Fibroblast of skin of left quadriceps (primary cell): ENCODE data around the gene DYDC2.

Experiments
- DNase-seq, 2 experiments: peaks; one replicate each; pipeline ENCODE4 v3.0.0-alpha.2; 2013; ENCODE audit warnings: low read depth in 2 of 2

The DYDC2 gene

DNA sequence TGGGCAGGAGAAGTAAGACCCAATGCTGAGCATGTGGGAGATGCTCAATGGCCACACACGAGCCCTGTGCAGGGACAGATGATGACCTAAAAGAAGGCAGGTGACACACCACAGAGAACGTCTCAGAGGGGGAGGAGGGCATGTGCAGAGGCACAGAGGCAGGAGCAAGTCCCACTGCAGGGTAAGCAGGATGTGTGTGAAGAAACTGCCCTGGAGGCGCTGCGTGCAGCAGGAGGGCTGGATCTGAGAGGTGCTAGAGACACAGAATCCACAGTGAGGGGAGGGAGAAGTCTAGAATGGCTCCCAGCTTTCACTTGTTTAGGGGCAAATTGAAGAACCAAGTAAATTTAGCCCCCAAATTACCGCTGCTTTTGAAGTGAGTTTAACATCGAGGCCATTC is 14.9 kb downstream of the DYDC2 start:
- no peak for DNase-seq

GRCh38 chr10:80372675-80373074 is 16.1 kb downstream of the DYDC2 start:
- DNase-seq = no peak

DNA sequence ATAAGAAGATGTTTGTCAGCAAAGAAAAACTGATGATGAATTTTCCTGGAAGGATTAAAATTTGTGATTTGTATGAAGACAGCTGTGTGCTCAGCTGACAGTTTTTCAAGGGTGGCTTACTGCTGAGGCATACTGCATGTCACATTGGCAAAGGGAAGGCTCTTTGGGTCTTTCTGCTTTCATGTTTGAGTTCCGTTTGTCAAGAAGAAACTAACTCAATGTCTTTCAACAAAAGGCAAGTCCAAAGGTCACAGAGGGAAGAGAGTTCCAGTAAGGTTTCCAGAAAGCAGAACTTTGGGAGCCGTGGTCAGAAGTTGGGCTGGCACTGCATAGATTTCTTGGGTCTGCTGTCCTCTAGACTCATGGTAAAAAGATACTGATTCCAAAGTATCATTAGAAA is 16.9 kb downstream of the DYDC2 start:
- DNase-seq = no peak

- DNase-seq = no peak
Measured at GRCh38 chr10:80379701-80380100, 23.1 kb downstream of the DYDC2 start.

GRCh38 chr10:80380185-80380584 is 23.6 kb downstream of the DYDC2 start:
- DNase-seq = no peak

- no peak for DNase-seq
Measured at GRCh38 chr10:80382989-80383388, 26.4 kb downstream of the DYDC2 start.

- DNase-seq = no peak
Measured at GRCh38 chr10:80390740-80391139, 34.2 kb downstream of the DYDC2 start.

DNA sequence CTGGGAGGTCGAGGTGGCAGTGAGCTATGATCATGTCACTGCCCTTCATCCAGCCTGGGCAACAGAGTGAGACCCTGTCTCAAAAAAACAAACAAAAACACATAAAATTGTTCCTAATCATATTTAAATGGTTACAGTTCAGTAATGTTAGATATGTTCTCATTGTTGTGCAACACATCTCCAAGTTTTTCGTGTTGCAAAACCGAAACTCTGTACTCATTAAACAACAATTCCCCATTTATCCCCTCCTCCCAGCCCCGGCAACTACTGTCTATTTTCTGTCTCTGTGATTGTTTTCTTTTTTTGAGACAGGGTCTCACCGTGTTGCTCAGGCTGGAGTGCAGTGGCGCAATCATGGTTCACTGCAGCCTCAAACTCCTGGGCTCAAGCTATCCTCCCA is 35.7 kb downstream of the DYDC2 start:
- no peak for DNase-seq

DNA sequence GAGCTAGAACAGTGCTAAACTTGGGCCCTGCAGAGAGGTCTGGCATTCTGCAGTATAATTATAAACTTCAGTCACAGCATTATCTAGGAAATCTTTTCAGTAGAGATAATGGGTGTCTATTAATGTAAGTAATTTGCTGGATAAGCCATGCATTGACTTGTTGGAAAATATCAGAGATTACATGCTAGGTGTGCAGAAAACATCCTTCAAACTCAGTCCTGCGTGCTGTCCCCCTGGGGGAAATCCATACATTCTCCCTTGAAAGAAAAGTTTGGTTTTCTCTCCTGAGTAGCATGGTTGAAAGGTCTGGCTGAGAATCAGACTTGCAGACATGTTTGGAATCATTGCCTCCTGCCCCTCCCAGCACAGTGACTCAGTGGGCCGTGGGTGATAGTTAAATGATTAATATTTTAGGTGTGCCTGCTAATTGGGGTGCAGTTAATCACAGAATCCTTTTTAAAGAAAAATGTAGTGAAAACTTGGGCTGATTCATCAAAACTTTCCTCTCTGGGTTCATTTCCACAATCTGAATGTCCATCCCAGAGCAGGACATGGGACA is 37.9 kb downstream of the DYDC2 start:
- no peak for DNase-seq

DNA sequence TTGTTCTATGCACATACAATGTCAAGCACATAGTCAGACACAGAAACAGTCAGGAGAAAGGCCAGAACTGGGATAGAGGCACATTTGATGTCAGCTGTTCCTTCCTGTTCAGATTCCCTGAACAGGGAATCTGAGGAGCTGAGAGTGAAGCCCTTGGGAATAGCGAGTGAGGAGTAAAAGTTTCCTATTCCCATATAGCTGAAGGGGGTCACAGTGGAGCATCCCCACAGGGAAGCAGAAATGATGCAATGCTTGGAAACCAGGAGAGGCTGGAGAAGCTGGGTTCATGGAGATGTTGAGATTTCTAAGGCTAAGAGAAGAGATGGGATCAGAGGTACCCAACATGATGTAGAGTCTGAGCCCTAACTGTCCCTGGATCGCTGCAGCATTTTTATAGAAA is 40.4 kb downstream of the DYDC2 start:
- DNase-seq = no peak

DNA sequence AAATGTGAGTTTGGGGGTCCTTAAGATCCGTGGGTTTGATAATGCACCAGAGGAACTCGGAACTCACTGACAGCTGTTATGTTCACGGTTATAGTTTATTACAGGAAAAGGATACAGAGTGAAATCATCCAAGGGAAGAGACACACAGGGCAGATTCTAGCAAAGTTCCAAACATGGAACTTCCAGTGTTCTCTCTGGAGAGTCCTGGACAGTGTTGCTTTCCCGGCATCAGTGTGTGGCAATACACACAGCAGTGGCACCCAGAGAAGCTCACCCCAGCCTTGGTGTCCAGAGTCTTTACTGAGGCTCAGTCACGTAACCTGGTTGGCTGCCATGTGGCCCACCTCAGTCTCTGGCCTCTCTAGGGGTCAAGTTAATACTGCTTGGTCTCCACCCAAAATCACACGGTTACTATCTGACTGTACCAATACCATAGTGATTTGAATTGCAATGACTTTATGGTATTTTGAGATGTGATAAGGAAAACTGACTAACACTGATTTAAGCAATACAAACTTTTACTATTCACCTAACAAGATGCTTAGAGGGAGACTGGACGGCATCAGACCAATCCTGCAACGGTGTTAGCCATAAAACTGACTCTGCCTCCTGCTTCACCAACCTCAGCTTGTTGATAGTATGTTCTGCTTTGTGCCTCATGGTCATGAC is 43.7 kb downstream of the DYDC2 start:
- no peak for DNase-seq

DNA sequence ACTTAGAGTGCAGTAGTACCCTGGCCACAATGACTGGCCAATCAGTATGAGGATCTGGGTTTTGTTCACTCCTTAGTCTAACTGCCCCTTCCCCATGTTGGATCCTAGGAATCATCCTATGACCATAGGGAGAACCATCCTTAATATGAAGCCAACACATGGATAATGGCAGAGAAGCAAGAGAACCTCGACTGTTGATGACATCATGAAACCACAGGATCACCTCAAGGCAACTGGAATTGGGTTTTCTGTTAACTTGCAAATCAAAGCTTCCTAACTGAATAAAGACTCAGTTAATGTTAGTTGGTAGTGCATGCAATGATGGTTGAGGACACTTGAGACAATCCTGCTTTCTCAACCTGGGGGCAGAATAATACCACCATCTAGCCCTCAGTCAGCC is 48.5 kb downstream of the DYDC2 start:
- no peak for DNase-seq

DNA sequence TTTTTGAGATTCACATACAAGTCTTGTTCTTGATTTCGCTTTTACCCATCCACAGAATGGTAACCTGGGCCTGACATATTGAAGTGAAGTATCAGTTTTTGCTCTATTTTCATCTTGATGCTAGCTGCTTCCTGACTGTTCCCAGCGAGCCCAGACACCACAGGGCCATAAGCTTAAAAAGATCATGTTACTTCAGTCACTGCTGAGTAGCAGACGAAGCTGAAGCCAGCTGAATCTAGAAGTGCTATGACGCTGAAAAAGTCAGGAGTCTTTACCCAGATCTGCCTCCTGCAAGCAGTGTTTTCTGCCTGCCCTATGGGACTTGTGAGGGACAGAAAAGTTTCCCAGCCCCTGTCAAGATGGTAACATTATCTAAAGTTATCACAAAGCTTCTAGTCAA is 49.0 kb downstream of the DYDC2 start:
- DNase-seq = no peak

GRCh38 chr10:80406204-80406603 is 49.6 kb downstream of the DYDC2 start:
- no peak for DNase-seq

- DNase-seq = no peak
Measured at GRCh38 chr10:80407812-80408241, 51.2 kb downstream of the DYDC2 start.

DNA sequence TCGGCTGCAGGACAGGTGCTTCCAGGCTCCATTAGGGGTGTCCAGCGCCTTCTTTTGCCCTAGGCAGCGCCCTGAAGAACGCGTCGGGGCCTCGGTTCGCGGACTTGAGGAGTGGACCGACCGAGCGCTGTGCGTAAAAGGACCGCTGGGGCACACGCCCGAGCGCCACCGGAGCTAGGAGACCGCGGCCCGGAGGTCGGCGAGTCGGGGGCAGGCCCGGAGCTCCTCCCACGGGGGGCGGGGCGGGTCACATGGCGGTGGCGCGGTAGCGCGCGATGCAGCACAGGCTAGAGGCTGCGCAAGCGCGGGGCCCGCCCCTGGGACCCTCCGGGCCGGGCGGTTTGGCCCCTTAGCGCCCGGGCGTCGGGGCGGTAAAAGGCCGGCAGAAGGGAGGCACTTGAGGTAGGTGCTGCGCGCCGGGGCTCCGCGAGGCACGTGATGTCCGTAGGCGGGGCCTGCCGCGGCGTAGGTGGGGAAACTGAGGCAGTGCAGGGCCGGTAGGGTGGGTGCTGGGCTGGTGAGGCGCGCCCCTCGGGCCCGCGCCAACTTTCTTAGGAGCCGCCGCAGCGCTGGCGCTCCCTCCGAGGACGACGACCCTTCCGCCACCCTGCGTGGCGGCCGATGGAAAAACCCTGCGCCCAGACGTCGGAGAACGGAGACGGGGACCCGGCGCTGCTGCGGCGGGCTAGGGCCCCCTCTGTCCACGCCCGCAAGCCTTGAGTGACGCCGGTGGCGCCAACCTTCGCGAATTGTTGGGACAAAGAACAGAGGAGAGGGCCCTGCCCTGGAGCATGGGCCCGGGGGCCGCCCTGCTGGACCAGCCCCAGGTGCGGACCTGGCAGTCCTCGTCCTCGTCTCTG is 51.9 kb downstream of the DYDC2 start, which contains the start of gene PRXL2A:
Gene PRXL2A, plus strand, starts transcription at position 310 of the 860 bp plus-strand sequence. CDS start 11,917 bp downstream, outside the sequence.
- DNase-seq = no peak

GRCh38 chr10:80409121-80409520 is 52.5 kb downstream of the DYDC2 start:
- no peak for DNase-seq

DNA sequence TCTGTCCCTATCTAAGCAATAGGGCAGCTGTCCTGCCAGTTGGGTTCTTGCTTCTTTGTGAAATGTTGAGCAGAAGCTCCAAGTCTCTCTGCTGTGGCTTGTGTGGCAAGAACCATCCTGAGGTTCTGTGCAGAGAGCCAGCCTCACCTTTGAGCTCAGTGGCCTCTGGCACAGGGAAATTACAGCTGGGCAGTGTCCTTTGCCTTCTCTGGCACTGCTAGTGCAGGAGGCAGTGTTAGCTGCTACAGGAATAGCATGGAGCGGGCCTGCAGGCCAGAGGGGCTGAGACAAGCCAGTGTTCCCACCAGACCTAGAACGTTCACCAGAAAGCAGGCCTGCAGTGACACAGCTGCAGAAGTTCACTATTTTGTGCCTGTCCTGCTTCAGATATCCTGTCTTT is 53.5 kb downstream of the DYDC2 start:
- no peak for DNase-seq

DNA sequence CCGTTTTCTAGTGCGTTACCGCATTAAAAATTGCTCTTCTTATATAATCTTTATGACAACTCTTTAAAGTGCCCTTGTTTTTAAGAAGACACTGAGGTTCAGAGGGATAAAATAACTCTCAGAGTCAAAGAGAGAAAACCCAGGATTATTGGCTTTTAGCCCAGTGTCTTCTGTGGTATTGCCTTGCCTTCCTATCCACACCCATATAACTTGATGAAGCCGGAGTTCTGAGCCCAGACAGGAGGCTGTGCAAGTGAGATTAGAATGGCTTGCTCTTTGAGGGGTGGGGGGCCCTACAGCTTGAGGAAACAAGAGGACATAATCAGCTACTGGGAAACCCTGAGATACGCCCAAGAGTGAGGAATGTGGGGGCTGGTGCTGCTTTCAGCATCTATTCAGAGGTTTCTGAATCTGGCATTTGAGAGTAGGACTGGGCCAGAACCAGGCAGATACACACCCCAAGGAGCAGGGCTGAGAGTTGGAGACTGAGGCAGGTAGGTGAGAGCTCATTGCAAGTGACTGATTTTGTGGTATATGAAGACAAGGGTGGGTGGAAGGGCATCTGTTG is 54.1 kb downstream of the DYDC2 start:
- DNase-seq = no peak

- no peak for DNase-seq
Measured at GRCh38 chr10:80411267-80411668, 54.7 kb downstream of the DYDC2 start.

DNA sequence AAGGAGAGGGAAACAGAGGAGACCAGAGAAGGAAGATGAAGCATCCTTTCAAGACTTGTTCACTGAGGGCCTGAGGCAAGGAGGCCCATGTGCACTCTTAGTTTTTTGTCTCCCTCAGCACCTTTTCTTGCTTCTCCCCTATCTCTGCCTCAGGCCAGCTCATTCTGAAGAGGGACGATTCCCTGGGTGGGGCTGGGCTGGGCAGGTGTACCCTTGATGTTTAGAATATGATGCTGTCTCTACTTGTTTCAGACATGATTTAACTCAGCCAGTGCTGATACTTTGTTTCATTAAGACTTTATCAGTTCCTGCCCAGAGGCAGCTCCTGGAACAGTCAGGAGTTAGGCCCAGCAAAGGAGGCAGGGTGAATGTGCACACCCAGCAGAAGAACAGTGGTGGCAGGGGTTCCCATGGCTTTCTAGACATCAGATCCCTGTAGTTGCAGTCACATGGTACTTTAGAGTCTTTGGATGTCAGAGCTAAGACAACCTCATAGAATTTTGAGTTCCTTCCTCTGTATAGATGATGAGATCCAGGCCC is 55.2 kb downstream of the DYDC2 start:
- no peak for DNase-seq

GRCh38 chr10:80412486-80412885 is 55.9 kb downstream of the DYDC2 start:
- no peak for DNase-seq
